ENCODE data around the gene GPR32.
"Not testable (repeated sequence)": the region's sequence is repeated elsewhere in the genome, so short reads cannot be mapped to it uniquely, and the experiment has no call there.

GPR32 gene

GRCh38 chr19:50770164-50770563, at the start of gene GPR32:
GPR32 (plus strand) TSS chr19:50770464; CDS start chr19:50770601, 137 bp downstream.
- DNase-seq (ENCODE audit: low read depth); H3K4me3 ChIP-seq (replicated peaks; ENCODE audit: low read depth, low read length): not testable (repeated sequence)

- peak; percentile 9 for TF ChIP-seq CTCF (IDR thresholded peaks at IDR 0.05; ENCODE audit: low read length, missing control alignments)
- no peak overlapping the region for H3K4me3 ChIP-seq (replicated peaks; ENCODE audit: low read depth, low read length)
- DNase-seq (ENCODE audit: low read depth), result no peak
Measured at GRCh38 chr19:50720921-50721381, 49.3 kb upstream of the GPR32 start.

- no peak for DNase-seq (ENCODE audit: low read depth)
- no peak overlapping the region for H3K4me3 ChIP-seq (replicated peaks; ENCODE audit: low read depth, low read length)
- TF ChIP-seq CTCF (IDR thresholded peaks at IDR 0.05; ENCODE audit: low read length, missing control alignments), result no peak
Measured at GRCh38 chr19:50721441-50722137, 48.7 kb upstream of the GPR32 start.

DNA sequence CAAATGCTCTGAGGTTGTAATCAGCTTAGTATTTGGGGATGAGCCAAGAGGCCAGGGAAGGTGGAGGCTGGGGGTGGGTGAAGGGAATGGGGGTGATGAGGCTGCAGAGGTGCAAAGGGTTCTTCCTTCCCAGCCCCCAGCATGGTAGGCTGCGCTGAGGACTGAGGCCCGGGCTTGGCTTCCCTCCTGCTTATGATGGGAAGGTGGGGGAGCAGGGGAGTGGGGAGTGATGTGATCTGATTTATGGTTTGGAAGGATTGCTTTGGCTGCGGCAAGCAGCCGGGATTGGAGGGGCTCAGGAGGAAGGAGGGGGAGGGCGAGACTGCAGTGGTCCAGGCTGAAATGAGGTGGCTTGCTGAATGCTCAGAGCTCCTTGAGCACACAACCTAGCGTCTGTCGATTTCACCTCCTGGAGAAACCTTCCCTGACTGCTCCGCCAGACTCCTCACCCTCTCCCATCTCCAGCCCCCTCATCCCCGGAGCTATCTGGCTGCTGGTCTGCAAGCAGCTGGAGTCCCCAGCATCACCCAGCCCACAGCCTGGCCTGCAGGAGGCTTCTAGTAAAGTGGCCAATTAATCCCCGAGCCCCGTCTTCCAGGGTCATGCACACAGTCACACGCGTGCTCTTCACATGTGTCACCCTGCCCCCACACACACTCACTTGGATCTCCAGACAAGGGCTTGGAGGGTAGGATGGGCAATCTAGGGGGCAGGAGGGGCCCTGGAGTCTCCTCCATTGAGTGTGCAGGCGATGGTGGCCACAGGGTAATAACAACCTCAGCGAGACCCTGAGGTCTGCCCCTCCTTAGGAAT, 47.9 kb upstream of the GPR32 start:
- no peak for TF ChIP-seq CTCF (IDR thresholded peaks at IDR 0.05; ENCODE audit: low read length, missing control alignments)
- no peak for DNase-seq (ENCODE audit: low read depth)
- peak overlapping the region; percentile 55 for H3K4me3 ChIP-seq (replicated peaks; ENCODE audit: low read depth, low read length)

DNA sequence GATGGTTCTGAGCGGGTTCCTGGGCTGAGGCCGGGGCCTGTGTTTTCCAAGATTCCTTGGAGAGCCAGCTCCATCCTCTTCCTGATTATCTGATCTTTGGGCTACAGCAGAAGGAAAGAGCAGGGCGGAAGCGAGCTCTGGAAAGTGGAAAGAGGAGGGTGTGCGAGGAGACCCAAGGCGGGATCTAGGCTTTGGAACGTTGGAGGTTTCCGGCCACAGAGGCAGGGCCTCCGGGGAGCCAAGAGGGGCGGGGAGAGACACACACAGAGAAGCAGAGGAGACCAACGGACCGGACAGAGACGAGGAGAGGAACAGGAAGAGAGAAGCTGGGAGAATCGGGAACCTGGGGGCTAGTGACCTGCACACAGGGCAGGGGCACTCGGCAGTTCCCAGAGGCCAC, 47.2 kb upstream of the GPR32 start, which contains the start of gene CLEC11A:
Gene CLEC11A, plus strand, starts transcription at position 296 of the 400 bp plus-strand sequence. CDS start 162 bp downstream, outside the sequence.
- peak within 1 kb of the TSS; percentile 55 for H3K4me3 ChIP-seq (replicated peaks; ENCODE audit: low read depth, low read length)
- peak; percentile 81 for DNase-seq (ENCODE audit: low read depth)

DNA sequence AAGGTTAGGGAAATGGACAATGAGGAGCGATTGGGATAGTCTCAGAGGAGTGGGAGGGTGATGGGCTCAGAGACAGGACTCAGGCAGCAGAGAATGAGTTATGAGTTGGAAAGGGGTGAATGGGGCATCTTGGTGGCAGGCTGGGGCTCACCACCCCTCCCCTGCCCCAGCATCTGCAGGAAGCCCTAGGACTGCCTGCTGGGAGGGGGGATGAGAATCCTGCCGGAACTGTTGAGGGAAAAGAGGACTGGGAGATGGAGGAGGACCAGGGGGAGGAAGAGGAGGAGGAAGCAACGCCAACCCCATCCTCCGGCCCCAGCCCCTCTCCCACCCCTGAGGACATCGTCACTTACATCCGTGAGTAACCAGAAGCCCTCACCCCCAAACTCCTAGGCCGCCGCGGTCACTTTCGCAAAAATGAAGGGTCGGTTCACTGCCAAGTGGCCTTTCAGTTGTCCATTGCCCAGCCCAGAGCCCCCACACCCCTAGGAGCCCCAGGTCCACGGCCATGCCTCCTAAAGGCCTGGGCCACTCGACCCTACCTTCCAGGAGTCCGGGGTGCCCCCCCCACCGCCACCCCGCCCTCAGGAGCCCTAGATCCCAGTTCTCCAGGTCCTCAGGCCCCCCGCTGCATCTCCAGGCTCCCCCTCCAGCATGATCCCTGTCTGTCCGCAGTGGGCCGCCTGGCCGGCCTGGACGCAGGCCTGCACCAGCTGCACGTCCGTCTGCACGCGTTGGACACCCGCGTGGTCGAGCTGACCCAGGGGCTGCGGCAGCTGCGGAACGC, 46.3 kb upstream of the GPR32 start:
- peak overlapping the region; percentile 55 for H3K4me3 ChIP-seq (replicated peaks; ENCODE audit: low read depth, low read length)
- TF ChIP-seq CTCF (IDR thresholded peaks at IDR 0.05; ENCODE audit: low read length, missing control alignments), result no peak
- no peak for DNase-seq (ENCODE audit: low read depth)

More for the DNA sequence above, 47.2 kb upstream of the GPR32 start, which contains the start of gene CLEC11A:
- no peak for TF ChIP-seq CTCF (IDR thresholded peaks at IDR 0.05; ENCODE audit: low read length, missing control alignments)

All from fibroblast of pulmonary artery (primary cell).